ENCODE data around the gene TMCO4. TPM values are rescaled to one million over a fixed set of nuclear protein-coding genes. Genes with fewer than 3 reads are reported as not detected.
A peak's percentile ranks its signal among the peaks of the same experiment; 100 is the strongest.

The TMCO4 gene
- total and polyA plus RNA-seq, 11 donors: 6.3 to 14.3 (median 7.6) TPM

DNA sequence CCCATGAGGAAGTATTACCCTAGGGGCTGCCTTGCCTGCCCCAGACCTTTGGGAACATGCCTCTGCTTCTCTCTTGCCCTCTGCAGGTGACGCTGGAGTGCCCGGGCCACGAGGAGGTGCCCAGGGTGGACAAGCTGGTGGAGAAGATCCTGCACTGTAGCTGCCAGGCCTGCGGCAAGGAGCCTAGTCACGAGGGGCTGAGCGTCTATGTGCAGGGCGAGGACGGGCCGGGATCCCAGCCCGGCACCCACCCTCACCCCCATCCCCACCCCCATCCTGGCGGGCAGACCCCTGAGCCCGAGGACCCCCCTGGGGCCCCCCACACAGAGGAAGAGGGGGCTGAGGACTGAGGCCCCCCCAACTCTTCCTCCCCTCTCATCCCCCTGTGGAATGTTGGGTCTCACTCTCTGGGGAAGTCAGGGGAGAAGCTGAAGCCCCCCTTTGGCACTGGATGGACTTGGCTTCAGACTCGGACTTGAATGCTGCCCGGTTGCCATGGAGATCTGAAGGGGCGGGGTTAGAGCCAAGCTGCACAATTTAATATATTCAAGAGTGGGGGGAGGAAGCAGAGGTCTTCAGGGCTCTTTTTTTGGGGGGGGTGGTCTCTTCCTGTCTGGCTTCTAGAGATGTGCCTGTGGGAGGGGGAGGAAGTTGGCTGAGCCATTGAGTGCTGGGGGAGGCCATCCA, 142.8 kb downstream of the TMCO4 start:
- DNase-seq (peak in 1 of 5 donors; percentile 57), ATAC-seq (no peak)
- H3K36me3 ChIP-seq: peaks cover 0 to 34% (median 12%) of the 10 kb centered on the region in 9 donors
- intact Hi-C loops (cut with DNase I): loop anchor here in 7 of 10 donors (5.0 to 10.0 kb wide), 5 partner anchors 315 to 442 kb away; partner anchors contain the start of genes EMC1 (in 5 of the 7), MRTO4 (in 5 of the 7) and UBR4 (in 1 of the 7)
- TF ChIP-seq POLR2A (IDR thresholded peaks at IDR 0.05): no peak
- TF ChIP-seq, protein P1, sequence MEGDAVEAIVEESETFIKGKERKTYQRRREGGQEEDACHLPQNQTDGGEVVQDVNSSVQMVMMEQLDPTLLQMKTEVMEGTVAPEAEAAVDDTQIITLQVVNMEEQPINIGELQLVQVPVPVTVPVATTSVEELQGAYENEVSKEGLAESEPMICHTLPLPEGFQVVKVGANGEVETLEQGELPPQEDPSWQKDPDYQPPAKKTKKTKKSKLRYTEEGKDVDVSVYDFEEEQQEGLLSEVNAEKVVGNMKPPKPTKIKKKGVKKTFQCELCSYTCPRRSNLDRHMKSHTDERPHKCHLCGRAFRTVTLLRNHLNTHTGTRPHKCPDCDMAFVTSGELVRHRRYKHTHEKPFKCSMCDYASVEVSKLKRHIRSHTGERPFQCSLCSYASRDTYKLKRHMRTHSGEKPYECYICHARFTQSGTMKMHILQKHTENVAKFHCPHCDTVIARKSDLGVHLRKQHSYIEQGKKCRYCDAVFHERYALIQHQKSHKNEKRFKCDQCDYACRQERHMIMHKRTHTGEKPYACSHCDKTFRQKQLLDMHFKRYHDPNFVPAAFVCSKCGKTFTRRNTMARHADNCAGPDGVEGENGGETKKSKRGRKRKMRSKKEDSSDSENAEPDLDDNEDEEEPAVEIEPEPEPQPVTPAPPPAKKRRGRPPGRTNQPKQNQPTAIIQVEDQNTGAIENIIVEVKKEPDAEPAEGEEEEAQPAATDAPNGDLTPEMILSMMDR (IDR thresholded peaks at IDR 0.05): no peak
- H3K27me3 ChIP-seq: peaks cover 0 to under 1% (median 0%) of the 10 kb centered on the region in 9 donors
- no peaks in the 10 kb centered on the region for H3K9me3 ChIP-seq
- WGBS, 4 donors: 66 to 88% (median 85%) methylated on average over 3 to 15 of the region's 15 CpGs
- no peak overlapping the region for H3K4me3 ChIP-seq
- no peak overlapping the region for H3K27ac ChIP-seq
- peaks cover 0 to 27% (median 16%) of the 10 kb centered on the region in 12 donors for H3K4me1 ChIP-seq

DNA sequence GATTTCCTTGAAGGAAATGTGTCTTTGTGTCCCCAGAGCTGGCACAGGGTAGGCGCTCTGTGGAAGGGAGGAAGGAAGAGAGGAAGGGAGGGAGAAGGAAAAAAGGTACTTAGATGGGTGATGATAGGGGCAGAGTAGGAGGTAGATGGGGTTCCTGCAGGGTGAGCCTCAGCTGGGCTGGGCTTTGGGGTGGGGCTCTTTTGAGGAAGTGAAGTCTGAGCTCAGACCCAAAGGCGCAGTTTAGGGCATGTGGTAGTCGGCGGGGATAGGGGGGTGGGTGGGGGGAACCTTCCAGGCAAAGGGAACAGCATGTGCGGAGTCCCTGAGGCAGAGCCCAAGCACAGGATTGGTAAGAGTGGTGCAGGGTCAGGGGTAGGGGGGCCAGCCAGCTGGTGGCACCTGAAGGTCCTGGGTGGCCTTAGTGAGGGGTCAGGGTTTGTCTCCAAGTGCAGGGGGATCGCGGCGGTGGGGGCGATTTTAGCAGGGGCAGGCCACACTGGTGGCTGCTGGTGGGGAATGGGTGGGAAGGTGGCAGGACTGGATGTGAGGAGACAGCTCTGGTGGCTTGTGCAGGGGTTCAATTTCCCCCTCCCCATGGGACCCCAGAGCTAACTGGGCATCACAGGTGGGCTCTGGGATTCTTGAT, 143.5 kb downstream of the TMCO4 start:
- WGBS, 4 donors: 89 to 95% (median 91%) methylated on average over 9 of the region's 9 CpGs
- Histone ChIP-seq H3K27ac (no peak overlapping the region), H3K4me1 (peaks cover 0 to 34% (median 19%) of the 10 kb centered on the region in 12 donors), H3K27me3 (no peaks in the 10 kb centered on the region), H3K4me3 (no peak overlapping the region), H3K36me3 (peaks cover 0 to 34% (median 12%) of the 10 kb centered on the region in 9 donors), H3K9me3 (no peaks in the 10 kb centered on the region)
- intact Hi-C loops (cut with DNase I): loop anchor here in 7 of 10 donors (5.0 to 10.0 kb wide), 5 partner anchors 314 to 441 kb away; partner anchors contain the start of genes EMC1 (in 5 of the 7), MRTO4 (in 5 of the 7) and UBR4 (in 1 of the 7)
- TF ChIP-seq, protein P1 (IDR thresholded peaks at IDR 0.05): no peak
- TF ChIP-seq POLR2A (IDR thresholded peaks at IDR 0.05): no peak
- ATAC-seq (no peak), DNase-seq (peak in 1 of 5 donors; percentile 40)

DNA sequence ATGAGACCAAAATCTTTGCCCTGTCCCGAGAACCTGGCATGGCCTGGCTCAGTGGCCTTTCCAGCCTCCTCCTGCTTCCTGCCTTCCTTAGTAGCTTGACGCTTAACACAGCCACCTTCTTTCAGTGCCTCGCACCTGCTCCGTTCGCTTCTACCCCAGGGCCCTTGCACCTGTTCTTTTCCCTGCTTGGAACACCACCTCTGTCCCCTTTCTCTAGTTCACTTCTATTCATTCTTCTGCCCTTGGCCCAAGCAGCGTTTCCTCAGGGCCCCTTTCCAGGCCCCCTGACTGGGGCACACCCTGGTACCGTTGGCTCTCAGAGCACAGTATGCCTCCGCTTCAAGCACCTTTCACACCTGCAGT, 144.0 kb downstream of the TMCO4 start:
- peaks cover 0 to 40% (median 24%) of the 10 kb centered on the region in 12 donors for H3K4me1 ChIP-seq
- H3K27me3 ChIP-seq: no peaks in the 10 kb centered on the region
- H3K27ac ChIP-seq: no peak overlapping the region
- intact Hi-C loops (cut with DNase I): loop anchor here in 8 of 10 donors (2.0 to 10.0 kb wide), 6 partner anchors 311 to 441 kb away; partner anchors contain the start of genes EMC1 (in 5 of the 8), MRTO4 (in 5 of the 8) and UBR4 (in 1 of the 8)
- no peak for TF ChIP-seq POLR2A (IDR thresholded peaks at IDR 0.05)
- TF ChIP-seq, protein P1 (IDR thresholded peaks at IDR 0.05): no peak
- ATAC-seq (no peak), DNase-seq (peak in 1 of 5 donors; percentile 38)
- 83 to 86% (median 85%) methylated on average over 8 of the region's 8 CpGs for whole genome bisulfite sequencing, 4 donors
- H3K4me3 ChIP-seq: no peak overlapping the region
- H3K36me3 ChIP-seq: peaks cover 0 to 34% (median 12%) of the 10 kb centered on the region in 9 donors
- H3K9me3 ChIP-seq: no peaks in the 10 kb centered on the region
